Stimulated activated CD4-positive, alpha-beta T cell treated with anti-CD3 and anti-CD28 coated beads, Interleukin-2, amount 100 ng/mL, for 48 hours (primary cell): Measurements from ENCODE around the gene DAAM1.

Source experiments
- DNase-seq, 2 donors: peaks; one replicate each; pipeline ENCODE4 v3.0.0-alpha.2; 2020

Gene DAAM1

DNA sequence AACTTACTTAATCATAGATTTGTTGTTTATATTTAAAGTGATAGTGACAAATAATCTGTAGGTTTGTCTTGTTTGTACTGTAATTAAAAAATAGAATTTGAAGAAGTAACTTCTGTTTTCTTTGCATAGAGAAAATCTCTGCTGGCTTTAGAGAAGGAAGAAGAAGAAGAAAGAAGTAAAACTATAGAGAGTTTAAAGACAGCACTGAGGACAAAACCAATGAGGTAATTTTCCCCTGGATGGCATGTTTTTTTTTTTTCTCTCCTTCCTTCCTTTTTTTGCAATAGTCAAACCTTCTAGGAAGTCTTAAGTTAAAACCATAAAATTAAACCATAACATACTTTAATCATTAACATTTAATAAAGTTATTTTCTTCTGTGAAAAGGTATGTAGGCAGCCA lies 131.9 kb downstream of the DAAM1 start:
- no peak for DNase-seq

DNA sequence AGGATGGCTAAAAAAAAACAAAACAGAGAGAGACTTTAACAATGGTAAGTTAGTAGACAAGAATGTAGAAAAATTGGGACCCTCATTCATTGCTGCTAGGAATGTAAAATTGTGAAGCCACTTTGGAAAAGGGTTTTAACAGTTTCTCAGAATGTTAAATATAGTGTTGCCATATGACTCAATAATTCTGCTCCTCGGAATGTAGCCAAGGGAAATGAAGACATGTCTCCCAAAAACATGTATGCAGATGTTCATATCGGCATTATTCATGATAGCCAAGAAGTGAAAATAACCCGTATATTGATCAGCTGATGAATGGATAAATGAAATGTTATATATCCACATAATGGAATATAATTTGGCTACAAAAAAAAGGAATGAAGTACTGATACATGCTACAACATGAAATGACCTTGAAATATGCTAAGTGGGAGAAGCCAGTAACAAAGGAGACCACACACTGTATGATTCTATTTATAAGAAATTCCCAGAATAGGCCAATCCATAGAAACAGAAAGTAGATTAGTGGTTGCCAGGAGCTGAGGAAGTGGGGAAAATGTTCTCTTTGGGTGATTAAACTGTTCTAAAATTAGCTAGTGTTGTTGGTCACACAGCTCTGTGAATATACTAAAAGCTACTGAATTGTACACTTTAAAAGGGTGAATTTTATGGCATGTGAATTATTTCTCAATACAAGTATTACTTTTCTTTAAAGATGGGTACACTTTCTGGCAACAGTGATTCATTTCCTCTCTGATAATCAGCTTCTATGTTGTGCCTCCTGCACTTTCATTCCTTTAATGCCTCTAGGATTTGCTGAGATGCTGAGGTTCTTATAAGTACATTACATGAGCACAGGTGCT lies 132.5 kb downstream of the DAAM1 start:
- no peak for DNase-seq

DNA sequence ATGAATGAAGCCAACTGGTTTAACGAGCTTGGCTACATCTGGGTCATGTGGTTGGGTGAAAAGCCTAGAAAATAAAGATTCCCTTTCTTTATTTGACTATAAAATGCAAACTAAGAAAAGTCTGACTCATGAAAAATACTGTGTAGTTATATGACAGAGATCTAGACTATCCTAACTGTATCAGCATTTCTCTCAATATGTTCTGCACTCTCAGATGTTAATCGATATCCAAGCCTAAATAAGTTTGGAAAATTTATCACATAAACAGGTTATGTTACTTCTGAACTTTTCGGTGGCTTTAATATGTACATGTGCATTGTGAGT lies 133.1 kb downstream of the DAAM1 start:
- DNase-seq: no peak

DNA sequence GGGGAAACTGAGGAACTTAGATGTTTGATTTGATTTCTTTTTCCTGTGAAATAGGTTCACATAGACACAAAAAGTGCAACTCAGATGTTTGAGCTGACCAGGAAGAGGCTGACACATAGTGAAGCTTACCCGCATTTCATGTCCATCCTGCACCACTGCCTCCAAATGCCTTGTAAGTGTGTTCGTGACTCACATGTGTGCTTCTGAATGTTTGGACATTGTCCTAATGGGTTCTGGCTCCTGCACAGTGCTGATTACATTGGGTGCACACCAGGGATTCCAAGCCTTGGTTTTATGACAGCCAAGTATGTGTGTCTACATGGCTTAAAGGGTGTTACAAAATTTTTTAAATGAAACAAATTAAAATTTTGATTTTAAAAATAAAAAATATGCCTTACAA lies 137.4 kb downstream of the DAAM1 start:
- no peak for DNase-seq

DNA sequence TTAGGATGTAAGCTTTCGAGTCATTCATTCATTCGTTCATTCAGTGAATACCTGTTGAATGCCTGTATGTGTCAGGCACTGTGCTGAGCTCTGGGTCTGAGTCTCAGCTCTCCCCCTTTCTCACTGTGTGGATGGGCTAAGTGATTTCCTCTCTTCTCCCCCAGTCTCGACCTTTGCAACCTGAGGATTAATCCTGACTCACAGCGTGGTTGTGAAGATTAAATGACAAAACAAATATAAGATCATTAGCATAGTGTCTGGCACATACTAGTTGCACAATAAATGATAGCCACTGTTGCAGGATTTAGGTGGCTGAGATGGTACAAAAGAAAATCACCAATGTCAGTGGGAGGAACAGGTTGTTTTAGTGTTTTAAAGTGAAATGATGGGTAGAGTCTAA lies 140.0 kb downstream of the DAAM1 start:
- DNase-seq: no peak

DNA sequence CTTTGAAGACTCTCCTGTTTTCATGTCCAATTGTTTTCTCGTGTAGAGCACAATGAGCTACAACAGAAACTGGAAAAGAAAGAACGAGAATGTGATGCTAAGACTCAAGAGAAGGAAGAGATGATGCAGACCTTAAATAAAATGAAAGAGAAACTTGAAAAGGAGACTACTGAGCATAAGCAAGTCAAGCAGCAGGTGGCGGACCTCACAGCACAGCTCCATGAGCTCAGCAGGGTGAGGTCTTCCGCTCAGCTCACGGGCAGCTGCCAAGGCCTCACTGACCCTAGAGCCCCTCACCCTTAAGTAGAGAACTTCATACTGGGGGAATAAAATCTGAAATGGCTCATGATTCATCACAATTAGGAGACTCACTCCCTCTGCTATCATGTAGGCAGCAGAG lies 142.0 kb downstream of the DAAM1 start:
- DNase-seq: no peak

DNA sequence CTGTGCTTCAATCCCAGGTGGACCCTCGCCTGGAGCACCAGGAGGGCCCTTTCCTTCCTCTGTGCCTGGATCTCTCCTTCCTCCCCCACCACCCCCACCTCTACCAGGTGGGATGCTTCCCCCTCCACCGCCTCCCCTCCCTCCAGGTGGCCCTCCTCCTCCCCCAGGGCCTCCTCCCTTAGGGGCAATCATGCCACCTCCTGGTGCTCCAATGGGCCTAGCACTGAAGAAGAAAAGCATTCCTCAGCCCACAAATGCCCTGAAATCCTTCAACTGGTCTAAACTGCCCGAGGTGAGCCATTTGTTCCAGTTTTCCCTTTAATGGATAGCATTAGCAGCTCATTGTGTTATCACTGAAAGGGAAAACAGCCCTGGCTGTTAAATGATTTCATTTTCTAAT lies 142.8 kb downstream of the DAAM1 start:
- DNase-seq: no peak

DNA sequence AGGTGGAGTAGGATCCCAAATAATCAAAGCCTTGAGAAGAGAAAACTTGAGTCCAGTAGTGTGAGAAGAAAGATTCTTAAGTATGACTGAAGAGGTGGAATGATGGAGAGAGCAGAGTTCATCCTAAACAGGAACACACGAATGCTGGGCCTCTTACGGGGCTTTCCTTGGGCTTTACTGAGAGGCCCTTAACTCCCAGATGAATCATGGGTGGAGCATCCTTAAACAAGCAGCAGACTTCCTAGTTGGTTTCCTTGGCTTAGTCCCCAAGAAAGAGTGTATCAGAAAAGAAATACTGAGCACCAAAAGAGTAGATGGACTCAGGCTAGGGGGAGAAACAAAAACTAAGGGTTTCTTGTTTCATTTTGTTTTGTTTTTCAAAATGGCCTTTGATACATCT lies 144.3 kb downstream of the DAAM1 start:
- no peak for DNase-seq

DNA sequence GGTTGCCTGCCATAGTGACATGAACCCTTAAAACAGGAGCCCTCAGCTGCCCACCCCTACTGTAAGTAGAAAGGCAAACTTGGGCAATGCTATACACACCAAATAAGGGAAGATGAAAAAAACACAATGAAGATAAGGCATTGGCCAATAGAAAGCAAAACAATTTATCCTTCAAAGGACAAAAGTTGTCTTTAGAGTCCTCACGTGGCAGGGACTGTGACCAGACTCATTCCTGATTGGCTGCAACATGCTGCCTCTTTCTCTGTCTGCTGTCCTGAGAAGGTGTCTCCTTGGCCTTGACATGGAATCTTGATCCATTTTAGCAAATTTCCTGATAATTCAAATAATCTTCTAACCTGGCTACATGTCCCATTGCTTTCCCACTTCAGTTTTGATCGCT lies 144.8 kb downstream of the DAAM1 start:
- DNase-seq: no peak

DNA sequence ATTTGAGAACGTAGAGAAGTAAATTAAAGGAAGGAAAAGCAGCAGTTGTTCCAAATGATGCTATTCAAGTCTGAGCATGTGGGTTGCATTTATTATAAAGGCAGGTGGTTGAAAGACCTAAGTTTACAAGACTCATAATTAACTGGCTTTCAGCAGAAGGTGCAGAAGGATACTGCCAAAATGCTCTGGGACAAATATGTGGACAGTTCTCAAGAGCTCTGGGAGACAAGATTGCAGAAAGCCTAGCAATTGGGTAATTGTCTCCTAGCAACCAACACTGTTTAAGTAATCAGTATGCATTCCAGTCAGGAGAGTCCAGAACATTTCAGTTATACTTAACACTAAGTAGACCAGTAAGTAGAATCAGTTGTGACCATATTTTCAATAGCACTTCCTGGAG lies 145.2 kb downstream of the DAAM1 start:
- DNase-seq: no peak

DNA sequence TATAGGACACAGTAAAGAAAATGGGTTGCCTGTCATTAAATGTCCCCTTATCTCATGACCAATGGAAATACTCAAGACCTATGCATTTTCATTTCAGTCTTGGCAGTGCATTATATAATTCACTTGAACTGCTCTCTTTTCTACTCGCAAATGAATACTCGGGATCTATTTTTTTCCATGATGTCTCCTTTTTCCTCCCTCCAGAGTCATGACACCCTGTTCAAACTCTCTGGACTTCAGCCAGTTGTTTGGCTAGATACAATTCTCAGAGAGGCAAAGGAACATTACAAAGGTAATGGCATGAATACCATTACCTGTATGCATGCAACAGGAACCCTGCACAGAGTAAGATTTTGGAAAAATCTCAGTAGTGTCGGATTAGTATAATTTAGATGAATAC lies 145.8 kb downstream of the DAAM1 start:
- DNase-seq: no peak

DNA sequence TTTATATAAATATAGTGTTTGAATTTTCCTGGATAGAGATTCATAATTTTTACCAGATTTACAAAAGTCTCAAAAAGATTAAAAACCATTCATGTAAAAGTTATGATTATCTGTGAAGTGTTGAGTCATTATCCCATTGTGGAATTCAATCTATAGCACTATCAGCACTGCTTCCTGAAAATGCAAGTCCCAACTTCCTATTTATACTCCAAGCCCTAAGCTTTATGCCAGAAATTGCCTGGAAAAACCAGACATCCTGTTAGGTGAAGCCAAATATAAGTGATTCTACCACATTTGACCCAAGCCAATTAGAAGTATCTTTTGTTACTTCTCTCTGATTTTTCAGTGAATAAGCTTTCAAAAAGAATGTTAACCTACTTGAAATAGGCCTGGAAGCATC lies 147.6 kb downstream of the DAAM1 start:
- DNase-seq: no peak

DNA sequence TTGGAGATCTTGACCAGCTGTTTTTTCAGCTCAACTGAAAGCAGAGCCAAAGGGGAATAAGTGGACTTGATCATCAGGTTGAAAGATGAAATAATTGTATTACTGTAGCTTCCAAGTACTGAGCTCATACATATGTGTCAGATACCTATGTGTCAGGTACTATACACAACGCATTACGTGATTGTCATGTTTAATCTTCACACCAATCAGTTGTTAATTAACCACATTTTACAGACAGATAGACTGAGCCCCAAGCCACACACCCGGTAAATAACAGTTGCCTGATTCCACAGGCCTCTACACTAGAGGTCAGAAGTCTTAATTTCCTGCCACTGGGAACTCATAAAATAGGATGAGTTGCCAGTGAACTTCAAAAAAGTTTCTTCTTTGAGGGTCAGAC lies 148.2 kb downstream of the DAAM1 start:
- no peak for DNase-seq

DNA sequence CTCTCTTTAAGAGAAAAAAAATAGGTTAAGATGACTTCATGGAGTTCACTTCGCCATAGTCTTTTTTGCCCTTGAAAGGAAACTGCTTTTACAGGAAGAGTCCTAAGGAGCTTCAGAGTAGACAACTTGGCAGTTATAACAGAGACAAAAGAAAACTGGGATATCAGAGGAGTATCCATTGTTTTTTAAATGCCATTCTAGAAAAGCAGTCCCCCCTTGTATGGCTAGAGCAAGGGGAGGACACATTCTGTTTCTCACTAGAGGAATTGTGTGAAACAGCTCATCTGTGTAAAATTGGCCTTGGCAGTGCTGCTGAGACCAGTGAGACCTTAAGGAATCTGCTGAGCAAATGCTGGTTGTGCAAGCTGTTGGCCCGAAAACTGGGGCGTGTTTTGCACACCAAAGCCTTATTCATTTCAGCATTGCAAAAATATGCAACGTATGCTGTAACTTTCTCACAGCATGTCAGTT lies 148.7 kb downstream of the DAAM1 start:
- DNase-seq: no peak

DNA sequence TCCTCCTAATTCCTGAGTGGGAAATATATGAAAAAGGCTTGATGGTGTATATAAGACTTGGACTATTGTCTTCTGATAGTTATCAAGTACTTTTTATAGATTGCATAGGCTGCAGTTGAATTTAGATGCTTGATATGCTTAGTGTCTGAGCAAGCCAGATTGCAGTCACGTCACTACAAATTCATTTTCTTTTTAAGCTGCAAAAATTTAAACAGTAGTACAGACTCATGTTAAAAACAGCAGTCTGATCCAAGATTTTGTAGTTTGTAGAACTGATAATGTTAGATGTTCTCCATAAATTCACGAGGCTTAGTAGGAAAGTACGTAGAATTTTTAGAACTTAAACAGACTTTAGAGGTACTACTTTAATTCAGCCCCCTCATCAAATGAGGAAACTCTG lies 150.3 kb downstream of the DAAM1 start:
- no peak for DNase-seq

DNA sequence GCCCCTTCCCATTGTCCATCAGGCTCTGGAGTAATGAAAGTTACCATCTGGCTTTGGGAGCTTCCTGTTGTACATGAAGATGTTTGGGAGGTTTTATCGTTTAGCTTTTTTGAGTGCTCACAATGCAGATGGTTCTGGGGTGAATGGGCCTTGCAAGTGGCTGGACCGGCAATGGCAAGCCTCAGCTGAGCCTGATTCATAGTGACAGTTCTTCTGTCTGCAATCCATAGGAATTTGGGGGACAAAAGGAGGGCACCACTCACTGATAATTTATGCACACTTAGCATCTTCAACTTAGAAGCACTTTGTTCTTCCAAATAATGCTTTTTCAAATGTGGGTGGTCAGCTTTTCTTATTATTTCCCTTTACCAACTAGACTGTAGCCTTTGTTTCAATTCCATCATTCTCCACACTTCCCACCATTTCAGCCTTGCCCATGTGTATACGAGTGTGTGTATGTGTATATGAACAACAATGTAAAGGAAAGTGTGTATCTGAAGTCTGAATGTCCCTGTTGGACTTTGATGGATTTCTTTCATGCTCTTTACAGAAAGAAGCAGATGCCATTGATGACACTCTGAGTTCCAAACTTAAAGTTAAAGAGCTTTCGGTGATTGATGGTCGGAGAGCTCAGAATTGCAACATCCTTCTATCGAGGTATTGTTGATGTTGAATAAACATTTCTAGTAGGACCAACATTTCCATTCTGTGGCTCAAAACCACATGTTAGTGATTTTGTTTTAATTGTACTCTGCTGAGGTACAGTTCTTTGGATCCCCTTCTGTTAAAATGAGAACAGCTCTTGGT lies 151.3 kb downstream of the DAAM1 start:
- no peak for DNase-seq

DNA sequence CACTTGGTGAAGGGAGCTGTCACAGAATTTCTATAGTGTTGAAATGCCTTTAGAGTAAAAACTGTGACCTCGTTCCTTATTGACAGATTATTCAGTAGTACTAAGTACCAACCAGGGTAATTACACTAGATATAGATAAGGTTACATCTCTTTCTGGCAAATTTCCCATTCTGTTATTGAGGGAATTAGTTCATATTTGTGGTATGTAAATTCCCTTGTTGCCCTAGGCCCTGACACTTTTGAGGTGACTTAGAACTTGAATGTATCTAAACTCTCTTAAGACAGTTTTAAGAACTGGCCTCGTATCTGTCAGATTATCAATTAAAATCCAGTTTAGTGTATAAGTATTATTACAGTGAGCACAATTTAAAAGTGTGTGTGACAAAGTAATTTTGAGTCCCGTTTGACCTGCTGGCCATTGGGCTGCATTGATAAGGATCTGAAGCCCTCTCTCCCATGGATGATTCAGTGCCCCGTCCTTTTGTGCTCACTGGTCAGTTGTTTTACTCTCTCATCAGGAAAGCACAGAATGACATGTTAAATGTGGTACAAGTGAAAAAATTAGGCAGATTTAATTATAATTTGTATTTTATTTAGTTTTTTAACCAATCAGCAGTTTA lies 153.5 kb downstream of the DAAM1 start:
- no peak for DNase-seq

DNA sequence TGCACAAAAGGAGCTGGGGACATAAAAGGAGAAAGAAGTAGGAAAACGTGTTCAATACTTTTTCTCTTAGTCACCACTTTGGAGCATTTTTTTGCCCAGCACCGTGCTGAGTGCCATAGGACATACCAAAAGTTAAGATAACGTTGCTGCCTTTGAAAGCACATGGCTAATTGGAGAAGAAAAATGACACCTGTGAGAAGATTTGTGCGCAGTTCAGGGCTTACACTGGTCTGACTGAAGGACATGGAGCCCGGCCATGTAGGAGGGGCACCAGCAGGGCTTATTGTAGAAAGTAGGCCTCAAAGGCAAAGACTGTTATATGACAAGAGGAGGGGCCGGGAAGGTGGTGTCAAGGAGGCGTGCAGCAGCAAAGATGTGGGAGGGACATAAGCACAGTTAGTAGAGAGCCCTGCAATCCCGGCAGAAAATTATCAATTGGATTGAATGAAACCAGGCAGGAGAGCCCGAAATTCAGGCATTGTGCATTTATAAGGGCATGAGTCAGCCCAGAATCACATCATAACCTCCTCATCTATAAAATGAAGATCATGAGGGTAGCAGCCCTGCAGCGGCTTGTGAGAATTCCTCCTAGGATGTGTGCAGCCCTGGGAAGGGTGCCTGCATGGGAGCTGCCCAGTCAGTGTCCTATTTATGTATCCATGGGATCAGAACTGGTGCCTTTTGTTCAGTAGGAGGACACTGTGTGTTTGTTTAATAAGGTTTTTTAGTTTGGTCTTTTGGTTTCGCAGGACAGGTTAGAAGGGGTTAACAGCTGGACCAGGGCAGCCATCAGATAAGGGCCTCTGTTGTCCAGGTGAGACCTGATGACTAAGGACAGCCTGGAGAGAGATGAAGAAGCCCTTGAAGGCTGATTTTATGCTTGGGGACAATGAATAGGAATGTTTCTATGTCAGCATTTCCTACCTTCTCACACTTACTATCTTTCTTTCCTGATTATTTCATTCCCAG lies 154.3 kb downstream of the DAAM1 start:
- no peak for DNase-seq

DNA sequence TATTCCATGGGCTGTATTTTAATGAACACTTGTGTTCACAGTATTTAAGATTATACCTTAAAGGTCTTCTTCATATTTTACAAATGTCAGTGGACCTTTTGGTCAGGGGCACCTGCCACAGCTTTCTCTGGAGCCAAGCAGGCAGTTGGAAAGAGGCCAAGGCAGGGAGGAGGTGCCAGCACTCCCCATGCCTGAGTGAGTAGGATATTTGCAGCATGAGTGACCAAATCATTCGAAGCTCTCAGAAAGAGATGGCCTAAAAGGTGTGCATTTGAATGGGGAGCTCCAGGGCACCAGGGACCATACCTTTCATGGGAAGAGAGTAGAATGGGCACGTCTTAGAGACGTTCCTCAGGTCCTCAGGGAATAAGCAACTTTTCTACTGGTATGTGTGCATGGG lies 155.1 kb downstream of the DAAM1 start:
- no peak for DNase-seq

DNA sequence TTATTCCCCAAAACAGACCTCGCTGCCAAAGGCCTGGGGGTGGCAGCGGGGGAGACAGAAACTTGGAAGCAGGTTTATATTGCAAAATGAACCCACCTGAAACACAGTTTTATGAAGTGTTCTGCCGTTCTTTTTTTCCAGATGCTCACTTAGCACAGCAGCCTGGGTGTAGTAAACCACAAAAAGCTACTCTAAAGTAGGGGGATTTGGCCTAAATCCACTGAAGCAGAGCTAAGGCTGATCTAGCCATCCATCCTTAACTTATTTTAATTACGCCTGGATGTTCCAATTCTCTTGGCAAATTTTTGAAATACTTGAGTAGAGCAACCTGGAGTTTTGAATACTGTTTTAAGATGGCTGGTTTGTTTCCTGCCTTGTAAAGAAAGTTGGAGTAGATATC lies 155.5 kb downstream of the DAAM1 start:
- DNase-seq: no peak

DNA sequence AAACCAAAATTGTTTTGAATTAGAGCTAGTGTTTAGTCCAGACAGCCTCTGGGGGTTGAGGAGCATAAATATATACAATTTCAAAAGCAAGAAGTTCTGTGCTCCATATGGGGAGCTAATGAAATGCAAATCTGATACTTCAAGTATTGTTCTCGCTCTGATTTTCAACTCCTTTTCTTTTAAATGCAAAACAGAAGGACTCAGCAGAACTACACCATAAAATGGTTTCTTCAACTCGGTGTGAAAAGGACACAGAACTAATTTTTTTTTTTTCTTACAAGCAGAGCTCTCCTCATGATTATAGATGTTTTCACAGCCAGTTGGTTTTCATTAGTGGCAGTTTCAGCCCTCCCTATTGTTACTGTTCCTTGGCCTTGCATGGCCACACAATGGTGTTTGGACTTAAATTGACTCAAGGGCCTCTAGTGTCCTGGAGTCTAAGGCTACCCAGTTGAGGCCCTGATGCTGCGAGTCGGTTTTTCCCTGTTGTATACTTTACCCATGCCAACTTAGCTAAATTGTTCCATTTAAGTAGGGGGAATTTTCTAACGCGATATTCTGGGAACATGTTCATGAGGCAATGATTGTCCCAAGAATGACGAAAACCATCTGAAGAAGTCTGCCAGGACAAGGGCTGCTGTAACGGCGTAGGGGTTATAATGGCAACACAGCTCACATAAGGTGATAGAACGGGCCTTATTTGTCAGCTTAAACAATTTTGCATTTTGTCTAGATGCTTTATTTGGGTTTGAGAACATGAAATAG lies 156.4 kb downstream of the DAAM1 start:
- no peak for DNase-seq

DNA sequence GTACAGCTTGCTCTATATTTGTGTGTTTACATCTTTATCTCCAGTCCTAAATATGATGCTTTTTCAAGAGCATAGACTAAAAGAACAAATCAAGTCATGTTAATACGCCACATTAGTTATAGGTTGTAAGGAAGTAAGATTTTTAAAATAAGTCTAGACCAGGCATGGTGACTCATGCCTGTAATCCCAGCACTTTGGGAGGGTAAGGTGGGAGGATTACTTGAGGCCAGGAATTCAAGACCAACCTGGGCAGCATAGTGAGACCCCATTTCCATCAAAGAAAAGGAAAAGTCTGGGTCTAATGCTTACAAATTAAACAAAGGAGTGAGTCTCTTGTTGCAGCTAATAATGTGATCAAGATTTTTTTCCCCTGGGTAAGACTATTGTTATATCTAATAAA lies 157.9 kb downstream of the DAAM1 start:
- DNase-seq: no peak
